ENCODE data around the gene MYO1G.
A peak's percentile ranks its signal among the peaks of the same experiment; 100 is the strongest.

MYO1G gene

DNA sequence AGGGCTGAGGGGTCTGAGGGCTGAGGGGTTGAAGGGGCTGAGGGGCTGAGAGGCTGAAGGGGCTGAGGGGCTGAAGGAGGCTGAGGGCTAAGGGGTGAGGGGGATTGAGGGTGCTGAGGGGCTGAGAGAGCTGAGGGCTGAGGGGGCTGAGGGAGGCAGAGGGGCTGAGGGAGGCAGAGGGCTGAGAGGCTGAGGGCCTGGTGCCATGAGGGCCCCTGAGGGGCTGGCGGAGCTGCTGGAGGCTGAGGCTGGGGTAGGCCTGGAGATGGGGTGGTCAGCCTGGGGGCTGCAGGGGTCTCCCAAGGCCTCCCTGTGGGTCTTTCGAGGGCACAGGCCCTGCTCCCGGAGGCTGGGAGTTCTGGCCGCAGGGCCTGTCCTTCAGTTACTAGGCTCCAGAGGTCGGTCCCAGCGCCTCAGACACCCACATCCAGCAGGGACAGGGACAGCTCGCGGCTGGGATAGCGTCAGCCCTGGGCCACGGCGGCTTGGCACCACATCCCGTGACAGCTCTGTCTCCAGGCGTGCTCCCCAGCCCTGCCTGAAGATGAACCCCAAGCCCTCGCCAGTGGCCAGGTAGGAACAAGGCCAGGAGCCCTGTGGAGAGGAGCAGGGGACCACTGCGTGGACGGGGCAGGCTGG lies 16.9 kb downstream of the MYO1G start:
- DNase-seq (ENCODE audit: low read depth), result no peak
- TF ChIP-seq, protein P1, sequence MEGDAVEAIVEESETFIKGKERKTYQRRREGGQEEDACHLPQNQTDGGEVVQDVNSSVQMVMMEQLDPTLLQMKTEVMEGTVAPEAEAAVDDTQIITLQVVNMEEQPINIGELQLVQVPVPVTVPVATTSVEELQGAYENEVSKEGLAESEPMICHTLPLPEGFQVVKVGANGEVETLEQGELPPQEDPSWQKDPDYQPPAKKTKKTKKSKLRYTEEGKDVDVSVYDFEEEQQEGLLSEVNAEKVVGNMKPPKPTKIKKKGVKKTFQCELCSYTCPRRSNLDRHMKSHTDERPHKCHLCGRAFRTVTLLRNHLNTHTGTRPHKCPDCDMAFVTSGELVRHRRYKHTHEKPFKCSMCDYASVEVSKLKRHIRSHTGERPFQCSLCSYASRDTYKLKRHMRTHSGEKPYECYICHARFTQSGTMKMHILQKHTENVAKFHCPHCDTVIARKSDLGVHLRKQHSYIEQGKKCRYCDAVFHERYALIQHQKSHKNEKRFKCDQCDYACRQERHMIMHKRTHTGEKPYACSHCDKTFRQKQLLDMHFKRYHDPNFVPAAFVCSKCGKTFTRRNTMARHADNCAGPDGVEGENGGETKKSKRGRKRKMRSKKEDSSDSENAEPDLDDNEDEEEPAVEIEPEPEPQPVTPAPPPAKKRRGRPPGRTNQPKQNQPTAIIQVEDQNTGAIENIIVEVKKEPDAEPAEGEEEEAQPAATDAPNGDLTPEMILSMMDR (IDR thresholded peaks at IDR 0.05; ENCODE audit: insufficient read depth, low read depth, low read length, missing control alignments), result no peak

DNA sequence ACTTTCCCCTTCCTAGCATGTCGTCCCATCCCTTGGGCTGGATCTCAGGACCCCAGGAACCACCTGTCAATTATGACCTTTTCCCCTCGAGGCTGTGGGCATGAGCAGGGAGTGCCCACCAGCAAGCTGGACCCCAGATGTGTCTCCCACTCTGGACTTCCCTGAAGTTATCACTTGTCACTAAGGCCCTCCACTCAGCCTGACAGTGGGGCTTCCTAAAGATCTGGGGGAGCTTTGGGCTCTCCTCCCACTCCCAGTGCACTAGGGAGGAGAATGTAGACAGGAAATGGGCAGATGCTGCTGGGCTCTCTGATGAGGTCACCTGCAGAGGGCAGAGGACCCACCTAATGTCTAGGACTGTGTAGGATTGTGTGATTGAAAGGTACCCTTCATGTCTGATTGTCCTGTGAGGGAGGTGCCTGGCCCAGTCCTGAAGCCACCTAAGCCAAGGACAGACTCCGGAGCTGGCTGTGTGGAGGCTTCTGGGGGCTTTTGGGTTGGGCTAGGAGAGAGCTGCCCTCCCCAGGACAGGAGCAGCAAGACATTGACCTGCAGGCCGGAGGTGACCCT lies 18.7 kb downstream of the MYO1G start:
- DNase-seq (ENCODE audit: low read depth), result no peak
- TF ChIP-seq, protein P1 (IDR thresholded peaks at IDR 0.05; ENCODE audit: insufficient read depth, low read depth, low read length, missing control alignments), result no peak
- no peak overlapping the region for H3K4me3 ChIP-seq (ENCODE audit: low read length)

More for the DNA sequence above, 16.9 kb downstream of the MYO1G start:
- H3K4me3 ChIP-seq (ENCODE audit: low read length), result no peak overlapping the region

DNA sequence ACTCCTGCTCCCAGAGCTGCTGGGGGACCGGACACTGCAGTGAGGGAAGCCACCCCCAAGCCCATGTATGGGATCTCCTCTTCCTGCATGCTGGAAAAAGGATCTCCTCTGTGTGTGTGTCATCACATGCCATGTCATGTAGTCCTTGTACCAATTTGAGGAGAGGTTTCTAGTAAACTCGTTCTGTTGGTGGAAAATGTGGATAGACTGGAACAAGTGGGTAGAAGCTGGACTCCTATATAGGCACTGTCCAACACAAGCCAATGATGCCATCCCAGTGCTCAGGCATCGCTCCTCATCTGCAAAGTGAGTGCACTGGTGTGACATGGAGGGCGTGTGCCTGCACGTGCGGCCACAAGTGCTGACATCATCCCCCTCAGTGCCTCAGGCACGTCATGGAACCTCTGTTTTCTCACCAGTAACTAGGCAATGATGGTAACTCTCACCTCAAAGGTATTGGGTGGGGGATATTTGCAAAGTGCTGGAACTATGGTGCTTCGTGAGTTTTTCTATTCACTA lies 19.3 kb downstream of the MYO1G start:
- DNase-seq (ENCODE audit: low read depth), result peak; percentile 91
- no peak overlapping the region for H3K4me3 ChIP-seq (ENCODE audit: low read length)
- TF ChIP-seq, protein P1 (IDR thresholded peaks at IDR 0.05; ENCODE audit: insufficient read depth, low read depth, low read length, missing control alignments), result no peak

DNA sequence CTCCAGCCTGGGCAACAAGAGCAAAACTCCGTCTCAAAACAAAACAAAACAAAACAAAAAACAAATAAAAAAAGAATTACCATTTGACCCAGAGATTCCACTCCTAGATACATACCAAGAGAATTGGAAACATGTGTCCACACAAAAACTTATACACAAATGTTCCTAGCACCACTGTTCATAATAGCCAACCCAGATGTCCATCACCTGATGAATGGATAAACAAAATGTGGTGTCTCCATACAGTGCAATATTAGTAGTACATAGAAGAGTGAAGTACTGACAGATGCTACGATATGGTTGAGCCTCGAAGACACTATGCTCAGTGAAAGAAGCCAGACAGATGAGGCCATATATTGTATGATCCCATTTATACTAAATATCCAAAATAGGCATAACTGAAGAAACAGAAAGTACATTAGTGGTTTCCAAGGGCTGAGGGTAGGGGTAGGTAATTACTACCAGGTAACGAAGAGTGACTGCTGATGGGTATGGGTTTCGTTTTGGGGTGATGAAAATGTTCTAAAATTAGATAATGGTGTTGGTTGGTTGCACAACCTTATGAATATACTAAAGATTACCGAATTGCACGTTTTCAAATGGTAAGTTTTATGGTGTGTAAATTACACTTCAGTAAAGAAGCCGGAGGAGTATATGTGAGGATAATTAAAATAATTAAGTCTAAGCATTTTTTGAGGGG lies 20.0 kb downstream of the MYO1G start:
- TF ChIP-seq, protein P1 (IDR thresholded peaks at IDR 0.05; ENCODE audit: insufficient read depth, low read depth, low read length, missing control alignments), result no peak
- no peak for DNase-seq (ENCODE audit: low read depth)

DNA sequence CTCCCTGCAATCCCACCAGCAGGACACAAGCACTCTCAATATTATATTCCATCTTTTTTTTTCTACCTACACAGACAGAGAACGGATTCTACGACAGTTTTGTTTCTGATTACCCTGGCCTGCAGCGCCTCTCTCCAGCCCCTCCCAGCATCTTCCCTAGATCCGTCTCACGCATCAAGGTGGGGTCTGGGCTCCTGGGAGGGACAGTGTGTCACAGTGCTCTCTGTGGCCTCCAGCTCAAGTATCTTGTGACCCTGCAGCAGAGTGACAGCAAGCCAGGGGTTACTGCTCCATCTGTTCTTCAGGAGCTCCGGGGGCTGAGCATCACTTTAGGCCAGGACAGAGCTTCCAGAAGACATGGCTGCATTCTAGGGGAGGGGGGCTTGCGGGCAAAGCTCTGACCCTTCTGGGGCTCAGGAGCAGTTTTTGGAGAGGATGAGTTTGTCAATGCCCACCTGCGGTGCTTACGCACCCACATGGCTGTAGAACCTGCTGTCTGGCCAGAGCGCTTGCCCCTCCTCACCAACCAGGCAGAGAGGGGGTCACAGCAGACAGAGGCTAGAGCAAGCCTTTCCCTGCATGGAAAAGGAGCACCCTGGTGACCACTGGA lies 22.6 kb downstream of the MYO1G start:
- no peak for DNase-seq (ENCODE audit: low read depth)
- TF ChIP-seq, protein P1 (IDR thresholded peaks at IDR 0.05; ENCODE audit: insufficient read depth, low read depth, low read length, missing control alignments), result no peak
- H3K4me3 ChIP-seq (ENCODE audit: low read length), result no peak overlapping the region

More for the DNA sequence above, 20.0 kb downstream of the MYO1G start:
- no peak overlapping the region for H3K4me3 ChIP-seq (ENCODE audit: low read length)

DNA sequence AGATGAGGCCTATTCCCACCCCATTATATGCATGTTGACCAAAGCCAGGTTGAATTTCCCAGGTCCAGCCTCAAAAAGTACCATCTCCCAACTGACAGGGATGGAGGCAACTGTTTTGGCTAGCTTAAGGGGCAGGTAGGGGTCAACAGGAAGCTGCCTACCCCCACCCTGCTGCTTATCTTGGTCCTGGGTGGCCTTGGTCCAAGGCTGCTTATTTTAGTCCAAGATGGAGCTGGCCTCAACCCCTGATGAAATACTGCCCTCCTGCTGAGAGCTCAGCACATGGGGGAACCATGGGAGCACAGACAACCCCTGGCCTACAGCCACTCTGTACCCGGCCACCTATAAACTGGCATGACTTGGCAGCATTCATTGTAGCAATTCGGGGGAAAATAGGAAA lies 23.1 kb downstream of the MYO1G start:
- TF ChIP-seq, protein P1 (IDR thresholded peaks at IDR 0.05; ENCODE audit: insufficient read depth, low read depth, low read length, missing control alignments), result no peak
- DNase-seq (ENCODE audit: low read depth), result no peak
- H3K4me3 ChIP-seq (ENCODE audit: low read length), result no peak overlapping the region

Measured in epithelial cell of esophagus (primary cell).